NCI-H2081 (cell line): ENCODE data around the gene INTS7.
A peak's percentile ranks its signal among the peaks of the same experiment; 100 is the strongest.

ENCODE experiments used
- DNase-seq, 2 experiments: peaks; one replicate each; lab custom pipeline; 2025; lab: John Stamatoyannopoulos, UW

The INTS7 gene, protein sequence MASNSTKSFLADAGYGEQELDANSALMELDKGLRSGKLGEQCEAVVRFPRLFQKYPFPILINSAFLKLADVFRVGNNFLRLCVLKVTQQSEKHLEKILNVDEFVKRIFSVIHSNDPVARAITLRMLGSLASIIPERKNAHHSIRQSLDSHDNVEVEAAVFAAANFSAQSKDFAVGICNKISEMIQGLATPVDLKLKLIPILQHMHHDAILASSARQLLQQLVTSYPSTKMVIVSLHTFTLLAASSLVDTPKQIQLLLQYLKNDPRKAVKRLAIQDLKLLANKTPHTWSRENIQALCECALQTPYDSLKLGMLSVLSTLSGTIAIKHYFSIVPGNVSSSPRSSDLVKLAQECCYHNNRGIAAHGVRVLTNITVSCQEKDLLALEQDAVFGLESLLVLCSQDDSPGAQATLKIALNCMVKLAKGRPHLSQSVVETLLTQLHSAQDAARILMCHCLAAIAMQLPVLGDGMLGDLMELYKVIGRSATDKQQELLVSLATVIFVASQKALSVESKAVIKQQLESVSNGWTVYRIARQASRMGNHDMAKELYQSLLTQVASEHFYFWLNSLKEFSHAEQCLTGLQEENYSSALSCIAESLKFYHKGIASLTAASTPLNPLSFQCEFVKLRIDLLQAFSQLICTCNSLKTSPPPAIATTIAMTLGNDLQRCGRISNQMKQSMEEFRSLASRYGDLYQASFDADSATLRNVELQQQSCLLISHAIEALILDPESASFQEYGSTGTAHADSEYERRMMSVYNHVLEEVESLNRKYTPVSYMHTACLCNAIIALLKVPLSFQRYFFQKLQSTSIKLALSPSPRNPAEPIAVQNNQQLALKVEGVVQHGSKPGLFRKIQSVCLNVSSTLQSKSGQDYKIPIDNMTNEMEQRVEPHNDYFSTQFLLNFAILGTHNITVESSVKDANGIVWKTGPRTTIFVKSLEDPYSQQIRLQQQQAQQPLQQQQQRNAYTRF

GRCh38 chr1:212035123-212035834, at the start of gene INTS7, which contains the start of gene DTL:
Gene INTS7, minus strand, starts transcription at chr1:212035557. Its CDS starts 120 bp downstream, at chr1:212035437.
Gene DTL, plus strand, starts transcription at chr1:212035748. Its CDS starts 143 bp downstream, at chr1:212035891.
- peak; percentile 100 for DNase-seq

DNA sequence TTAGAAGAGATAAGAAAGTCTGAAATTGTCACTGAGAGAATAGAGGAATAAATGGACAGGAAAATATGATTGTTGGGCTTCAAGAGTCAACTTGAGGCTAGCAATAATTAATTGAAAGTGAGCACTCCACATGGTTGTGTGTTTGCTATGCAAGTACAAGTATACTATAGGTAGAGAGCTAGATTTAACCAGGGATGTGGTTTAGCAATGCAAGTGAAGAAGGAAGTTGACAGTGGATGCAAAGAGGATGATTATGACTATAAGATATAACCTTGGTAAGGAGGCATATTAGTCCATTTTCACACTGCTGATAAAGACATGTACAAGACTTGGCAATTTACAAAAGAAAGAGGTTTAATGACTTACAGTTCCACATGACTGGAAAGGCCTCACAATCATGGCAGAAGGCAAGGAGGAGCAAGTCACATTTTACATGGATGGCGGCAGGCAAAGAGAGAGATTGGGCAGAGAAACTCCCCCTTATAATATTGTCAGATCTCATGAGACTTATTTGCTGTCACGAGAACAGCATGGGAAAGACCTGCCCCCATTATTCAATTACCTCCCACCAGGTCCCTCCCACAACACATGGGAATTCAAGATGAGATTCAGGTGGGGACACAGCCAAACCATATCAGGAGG, 47.5 kb upstream of the INTS7 start:
- no peak for DNase-seq

GRCh38 chr1:212078826-212079225, 43.5 kb upstream of the INTS7 start:
- DNase-seq = no peak

- no peak for DNase-seq
These were observed 41.7 kb upstream of the INTS7 start for GRCh38 chr1:212077028-212077427.

DNA sequence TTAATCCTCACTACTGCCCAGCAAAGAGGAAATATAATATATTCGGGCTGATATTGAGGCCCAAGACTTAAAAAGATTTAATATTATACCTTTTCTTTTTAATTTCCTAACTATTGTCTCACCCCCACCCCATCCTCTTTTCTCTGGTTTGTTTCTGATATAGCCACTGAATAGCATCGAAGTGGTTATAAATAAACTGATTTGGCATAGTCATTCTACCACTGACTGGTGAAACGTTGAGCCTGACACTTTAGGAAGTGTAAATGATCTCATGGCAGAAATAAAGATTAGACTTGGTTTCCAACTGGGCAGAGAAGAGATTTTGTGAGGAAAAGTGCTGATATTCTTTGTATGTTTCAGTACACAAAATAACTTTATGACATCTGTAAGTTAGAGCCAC, 39.5 kb upstream of the INTS7 start:
- no peak for DNase-seq

DNA sequence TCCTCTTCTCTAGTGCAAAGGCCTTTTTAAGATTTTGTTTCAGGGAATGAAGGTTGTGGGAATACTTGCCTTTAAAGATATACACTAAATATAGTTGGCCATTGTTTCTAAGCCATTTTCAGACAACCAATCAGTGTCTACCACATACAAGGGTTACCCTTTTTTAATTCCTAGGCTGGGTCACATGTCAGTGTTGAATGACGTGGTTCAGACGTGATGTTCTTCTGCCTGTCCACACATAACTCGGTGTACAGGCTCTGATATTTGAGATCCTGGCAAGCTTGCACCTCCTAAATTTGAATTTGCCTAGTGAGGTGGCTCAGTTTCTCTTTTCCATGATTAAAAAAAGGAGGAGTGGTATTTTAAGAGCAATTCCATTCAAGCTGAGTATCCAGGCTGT, 39.0 kb upstream of the INTS7 start:
- DNase-seq = no peak

DNA sequence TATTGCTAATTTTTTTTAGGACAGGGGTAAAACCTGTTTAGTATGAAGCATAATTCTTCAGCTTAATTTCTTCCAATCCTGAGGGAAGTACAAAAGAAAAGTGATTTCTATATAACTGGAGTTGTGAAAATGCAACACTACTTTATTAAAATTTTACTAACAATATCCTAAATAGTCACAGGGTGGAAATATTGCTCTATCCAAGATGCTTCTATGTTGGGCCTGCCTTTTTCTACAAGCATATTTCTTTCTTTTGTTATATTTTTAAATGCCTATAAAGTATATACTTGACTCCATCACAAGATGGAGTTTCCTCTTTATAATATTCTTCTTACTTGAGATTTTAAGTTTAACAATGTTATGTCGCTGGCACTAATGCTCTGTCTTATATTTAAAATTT, 38.1 kb upstream of the INTS7 start:
- DNase-seq = no peak

- DNase-seq = no peak
These were observed 36.7 kb upstream of the INTS7 start for GRCh38 chr1:212072047-212072446.

- peak; percentile 14 to 45 for DNase-seq
These were observed 35.5 kb upstream of the INTS7 start for GRCh38 chr1:212070720-212071302.

- no peak for DNase-seq
These were observed 32.4 kb upstream of the INTS7 start for GRCh38 chr1:212067787-212068186.

GRCh38 chr1:212062832-212063438, 27.6 kb upstream of the INTS7 start:
- DNase-seq = peak; percentile 54 to 62

GRCh38 chr1:212060632-212061472, 25.5 kb upstream of the INTS7 start:
- DNase-seq = no peak

DNA sequence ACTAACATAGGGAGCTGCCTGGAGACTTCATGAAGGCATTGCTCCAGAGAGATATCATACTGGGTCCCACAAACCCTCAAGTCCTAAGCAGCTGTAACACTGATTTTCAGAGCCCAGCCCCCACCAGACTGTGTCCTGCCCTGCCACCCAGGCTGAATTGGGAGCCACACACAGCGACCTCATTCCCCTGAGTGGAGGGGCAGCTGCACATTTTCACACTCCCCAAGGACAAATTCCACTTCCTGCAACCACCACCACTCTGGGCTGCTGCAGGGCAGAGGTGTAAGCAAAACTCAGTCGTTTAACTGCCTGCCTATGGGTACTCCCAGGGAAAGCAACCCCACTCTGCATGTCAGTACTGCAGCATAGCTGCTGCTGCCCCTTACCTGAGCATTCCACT, 20.0 kb upstream of the INTS7 start:
- no peak for DNase-seq

DNA sequence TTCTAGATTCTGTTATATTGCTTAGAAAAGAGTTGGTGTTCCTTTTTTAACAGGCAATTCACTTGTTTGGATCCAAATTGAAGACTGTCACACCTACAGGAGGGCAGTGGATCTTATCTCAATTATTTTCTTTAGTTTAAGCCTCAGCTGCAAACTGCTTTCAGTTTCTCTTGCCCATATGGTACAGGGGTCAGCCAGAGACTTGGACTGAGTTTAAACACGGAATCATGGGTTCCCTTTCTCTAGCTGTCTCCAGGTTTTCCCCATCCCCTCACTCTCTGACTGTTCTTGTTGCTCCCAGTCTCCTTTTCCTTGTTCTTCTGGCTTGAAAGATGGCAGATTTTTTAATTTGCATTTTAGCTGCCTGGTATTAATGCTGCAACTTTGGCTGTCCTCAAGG, 18.6 kb upstream of the INTS7 start:
- DNase-seq = no peak

DNA sequence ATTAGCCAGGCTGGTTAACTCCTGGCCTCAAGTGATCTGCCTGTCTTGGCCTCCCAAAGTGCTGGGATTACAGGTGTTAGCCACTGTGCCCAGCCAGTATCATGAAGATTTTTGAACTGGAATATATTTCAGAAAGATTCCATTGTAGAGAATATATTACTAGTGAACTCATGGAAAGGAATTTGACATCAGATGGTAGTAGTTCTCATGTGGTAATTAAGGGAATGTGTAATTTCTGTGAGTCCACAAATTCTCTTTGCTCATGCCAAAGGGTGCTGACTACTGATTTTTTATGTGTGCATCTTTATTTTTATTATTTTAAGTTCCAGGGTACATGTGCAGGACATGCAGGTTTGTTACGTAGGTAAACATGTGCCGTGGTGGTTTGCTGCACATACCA, 10.6 kb upstream of the INTS7 start:
- no peak for DNase-seq

- no peak for DNase-seq
These were observed 9.5 kb upstream of the INTS7 start for GRCh38 chr1:212044851-212045250.

DNA sequence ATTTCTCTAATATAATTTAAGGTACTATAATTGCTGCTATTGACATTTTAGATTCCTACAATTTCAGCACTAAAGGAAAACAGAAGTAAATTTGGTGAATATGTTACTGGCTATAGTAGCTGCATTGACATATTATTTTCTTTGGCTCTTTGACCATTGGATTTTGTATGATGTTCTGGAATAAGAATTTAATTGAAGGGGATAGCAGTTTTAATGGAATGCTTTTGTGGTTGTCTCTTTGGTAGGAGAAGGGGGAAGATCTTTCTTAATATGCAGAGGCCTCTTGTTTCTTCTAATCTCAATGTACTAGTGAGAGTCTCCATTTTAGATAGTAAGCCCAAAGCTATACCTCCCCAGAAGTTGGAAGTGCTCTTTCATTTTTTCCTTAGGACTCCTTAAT, 7.1 kb upstream of the INTS7 start:
- no peak for DNase-seq

- DNase-seq = no peak
These were observed 5.5 kb upstream of the INTS7 start for GRCh38 chr1:212040629-212041412.

DNA sequence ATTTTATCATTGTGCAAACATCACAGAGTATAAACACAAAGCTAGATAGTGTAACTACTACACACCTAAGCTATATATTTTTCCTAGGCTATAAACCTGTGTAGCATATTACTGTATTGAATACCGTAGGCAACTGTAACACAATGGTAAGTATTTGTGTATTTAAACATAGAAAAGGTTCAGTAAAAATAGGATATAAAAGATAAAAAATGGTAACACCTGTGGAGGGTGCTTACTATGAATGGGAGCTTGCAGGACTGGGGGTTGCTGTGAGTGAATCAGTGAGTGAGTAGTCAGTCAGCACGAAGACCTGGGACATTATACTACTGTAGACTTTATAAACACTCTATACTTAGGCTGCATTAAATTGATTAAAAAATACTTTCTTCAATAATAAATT, 4.3 kb upstream of the INTS7 start:
- no peak for DNase-seq
